ENCODE results near the gene MRPS34. TPM values are rescaled to one million over a fixed set of nuclear protein-coding genes. Genes with fewer than 3 reads are reported as not detected.
A peak's percentile ranks its signal among the peaks of the same experiment; 100 is the strongest.

The MRPS34 gene
- total RNA-seq, 1 experiment from 2014 or later: 101 TPM

- H4K20me1 ChIP-seq (ENCODE audit: insufficient read depth, low read depth, low read length): peaks cover 7% of the 10 kb centered on the region; the same call in 1 of the 2 replicates
- H3K9ac ChIP-seq (ENCODE audit: low read length): no peak overlapping the region
- no peak overlapping the region for H2AFZ ChIP-seq (ENCODE audit: low read length)
- no peaks in the 10 kb centered on the region for H3K9me2 ChIP-seq (replicated peaks; ENCODE audit: insufficient read depth, low read length)
- H3K27me3 ChIP-seq (ENCODE audit: low read length): no peaks in the 10 kb centered on the region
- DNase-seq: no peak
- peaks cover 14% of the 10 kb centered on the region for H3K79me2 ChIP-seq (ENCODE audit: low read length)
- no peaks in the 10 kb centered on the region for H3K9me3 ChIP-seq (ENCODE audit: low read length)
- H3K4me3 ChIP-seq (ENCODE audit: low read length): no peak overlapping the region
- no peaks in the 10 kb centered on the region; the same call in none of the 2 replicates for H3K36me3 ChIP-seq (ENCODE audit: insufficient read depth, low read length)
- H3K4me1 ChIP-seq (ENCODE audit: low read length): peaks cover 16% of the 10 kb centered on the region
- H3K27ac ChIP-seq (ENCODE audit: low read length): no peak overlapping the region
- H3K4me2 ChIP-seq (ENCODE audit: low read depth, low read length, poor library complexity, severe bottlenecking): no peak overlapping the region
Measured at GRCh38 chr16:1766701-1767100, 6.2 kb downstream of the MRPS34 start.

DNA sequence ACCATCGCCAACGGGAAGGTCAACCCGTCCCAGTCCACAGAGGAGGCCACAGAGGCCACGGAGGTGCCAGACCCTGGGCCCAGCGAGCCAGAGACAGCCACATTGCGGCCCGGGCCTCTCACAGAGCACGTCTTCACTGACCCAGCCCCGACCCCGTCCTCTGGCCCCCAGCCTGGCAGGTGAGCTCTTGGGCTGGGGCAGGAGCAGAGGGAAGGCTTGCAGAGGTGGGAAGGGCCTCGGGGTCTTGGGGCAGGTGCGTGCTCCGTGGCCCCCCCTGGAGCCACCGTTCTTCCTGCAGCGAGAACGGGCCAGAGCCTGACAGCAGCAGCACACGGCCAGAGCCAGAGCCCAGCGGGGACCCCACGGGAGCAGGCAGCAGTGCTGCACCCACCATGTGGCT, 6.7 kb downstream of the MRPS34 start:
- DNase-seq: no peak
- Histone ChIP-seq H3K79me2 (ENCODE audit: low read length) (peaks cover 11% of the 10 kb centered on the region; the same call in 1 of the 2 replicates), H3K4me3 (ENCODE audit: low read length) (no peak overlapping the region), H3K9me3 (ENCODE audit: low read length) (no peaks in the 10 kb centered on the region), H3K9ac (ENCODE audit: low read length) (no peak overlapping the region), H3K27ac (ENCODE audit: low read length) (no peak overlapping the region), H3K36me3 (ENCODE audit: insufficient read depth, low read length) (no peaks in the 10 kb centered on the region; the same call in 1 of the 2 replicates), H4K20me1 (ENCODE audit: insufficient read depth, low read depth, low read length) (peaks cover 6% of the 10 kb centered on the region; the same call in 1 of the 2 replicates), H3K9me2 (replicated peaks; ENCODE audit: insufficient read depth, low read length) (no peaks in the 10 kb centered on the region), H3K4me2 (ENCODE audit: low read depth, low read length, poor library complexity, severe bottlenecking) (no peak overlapping the region), H2AFZ (ENCODE audit: low read length) (no peak overlapping the region), H3K4me1 (ENCODE audit: low read length) (peaks cover 16% of the 10 kb centered on the region), H3K27me3 (ENCODE audit: low read length) (no peaks in the 10 kb centered on the region)

- Histone ChIP-seq H3K4me2 (ENCODE audit: low read depth, low read length, poor library complexity, severe bottlenecking) (no peak overlapping the region), H3K27me3 (ENCODE audit: low read length) (no peaks in the 10 kb centered on the region), H3K79me2 (ENCODE audit: low read length) (peaks cover 7% of the 10 kb centered on the region; the same call in 1 of the 2 replicates), H3K36me3 (ENCODE audit: insufficient read depth, low read length) (no peaks in the 10 kb centered on the region; the same call in 1 of the 2 replicates), H3K27ac (ENCODE audit: low read length) (no peak overlapping the region), H4K20me1 (ENCODE audit: insufficient read depth, low read depth, low read length) (peaks cover 6% of the 10 kb centered on the region; the same call in 1 of the 2 replicates), H2AFZ (ENCODE audit: low read length) (no peak overlapping the region), H3K9me2 (replicated peaks; ENCODE audit: insufficient read depth, low read length) (no peaks in the 10 kb centered on the region), H3K9ac (ENCODE audit: low read length) (no peak overlapping the region), H3K9me3 (ENCODE audit: low read length) (no peaks in the 10 kb centered on the region), H3K4me3 (ENCODE audit: low read length) (no peak overlapping the region), H3K4me1 (ENCODE audit: low read length) (peaks cover 16% of the 10 kb centered on the region)
- no peak for DNase-seq
Measured at GRCh38 chr16:1765826-1766225, 7.1 kb downstream of the MRPS34 start.

GRCh38 chr16:1764971-1765370, 8.0 kb downstream of the MRPS34 start:
- no peaks in the 10 kb centered on the region for H3K9me2 ChIP-seq (replicated peaks; ENCODE audit: insufficient read depth, low read length)
- peaks cover 8% of the 10 kb centered on the region for H3K4me1 ChIP-seq (ENCODE audit: low read length)
- no peak overlapping the region for H2AFZ ChIP-seq (ENCODE audit: low read length)
- H3K27ac ChIP-seq (ENCODE audit: low read length): no peak overlapping the region
- no peaks in the 10 kb centered on the region for H3K27me3 ChIP-seq (ENCODE audit: low read length)
- H3K9me3 ChIP-seq (ENCODE audit: low read length): no peaks in the 10 kb centered on the region
- no peaks in the 10 kb centered on the region for H4K20me1 ChIP-seq (ENCODE audit: insufficient read depth, low read depth, low read length)
- no peaks in the 10 kb centered on the region for H3K36me3 ChIP-seq (ENCODE audit: insufficient read depth, low read length)
- 0 out of 2 replicates have a peak, but pooled peaks cover under 1% of the 10 kb centered on the region for H3K79me2 ChIP-seq (ENCODE audit: low read length)
- H3K4me3 ChIP-seq (ENCODE audit: low read length): no peak overlapping the region
- no peak for DNase-seq
- no peak overlapping the region for H3K4me2 ChIP-seq (ENCODE audit: low read depth, low read length, poor library complexity, severe bottlenecking)
- no peak overlapping the region for H3K9ac ChIP-seq (ENCODE audit: low read length)

DNA sequence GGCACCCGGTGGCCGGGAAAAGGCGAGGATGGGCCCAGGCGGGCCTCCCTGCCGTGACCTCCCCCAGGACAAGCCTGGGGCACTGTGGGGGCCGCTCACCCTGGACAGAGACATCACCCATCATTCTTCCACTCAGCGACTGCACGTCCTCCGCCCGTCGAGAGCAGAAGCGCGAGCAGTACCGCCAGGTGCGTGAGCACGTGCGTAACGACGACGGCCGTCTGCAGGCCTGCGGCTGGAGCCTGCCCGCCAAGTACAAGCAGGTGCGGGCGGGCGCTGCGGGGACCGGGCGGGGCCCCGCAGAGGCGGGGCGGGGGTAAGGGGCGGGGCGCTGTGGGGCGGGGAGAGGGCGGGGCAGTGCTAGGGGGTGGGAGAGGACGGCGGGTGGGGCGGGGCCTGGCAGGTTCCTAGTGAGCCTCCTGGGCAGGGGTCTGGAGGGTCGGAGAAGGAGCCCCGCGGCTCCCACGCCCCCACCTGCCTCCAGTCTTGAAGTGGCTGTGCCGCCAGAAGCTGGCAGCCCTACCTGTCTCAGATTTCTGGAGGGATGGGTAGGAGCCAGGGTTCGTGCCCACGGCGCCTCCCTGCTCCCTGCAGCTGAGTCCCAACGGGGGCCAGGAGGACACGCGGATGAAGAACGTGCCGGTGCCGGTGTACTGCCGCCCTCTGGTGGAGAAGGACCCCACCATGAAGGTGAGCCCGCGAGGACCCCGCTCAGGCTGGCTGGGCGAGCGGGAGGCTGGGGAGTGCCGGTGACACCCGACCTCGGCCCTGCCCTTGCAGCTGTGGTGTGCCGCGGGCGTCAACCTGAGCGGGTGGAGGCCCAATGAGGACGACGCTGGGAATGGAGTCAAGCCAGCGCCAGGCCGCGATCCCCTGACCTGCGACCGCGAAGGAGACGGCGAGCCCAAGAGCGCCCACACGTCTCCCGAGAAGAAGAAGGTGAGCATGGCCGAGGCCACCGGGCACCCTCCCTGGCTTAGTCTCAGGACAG, 9.1 kb downstream of the MRPS34 start:
- H3K79me2 ChIP-seq (ENCODE audit: low read length): no peaks in the 10 kb centered on the region
- no peaks in the 10 kb centered on the region for H3K9me2 ChIP-seq (replicated peaks; ENCODE audit: insufficient read depth, low read length)
- H3K36me3 ChIP-seq (ENCODE audit: insufficient read depth, low read length): no peaks in the 10 kb centered on the region
- H2AFZ ChIP-seq (ENCODE audit: low read length): no peak overlapping the region
- H3K9me3 ChIP-seq (ENCODE audit: low read length): no peaks in the 10 kb centered on the region
- no peak overlapping the region for H3K9ac ChIP-seq (ENCODE audit: low read length)
- DNase-seq: peak; percentile 53
- H3K27ac ChIP-seq (ENCODE audit: low read length): no peak overlapping the region
- no peak overlapping the region for H3K4me3 ChIP-seq (ENCODE audit: low read length)
- H3K27me3 ChIP-seq (ENCODE audit: low read length): no peaks in the 10 kb centered on the region
- no peak overlapping the region for H3K4me2 ChIP-seq (ENCODE audit: low read depth, low read length, poor library complexity, severe bottlenecking)
- no peaks in the 10 kb centered on the region for H3K4me1 ChIP-seq (ENCODE audit: low read length)
- H4K20me1 ChIP-seq (ENCODE audit: insufficient read depth, low read depth, low read length): no peaks in the 10 kb centered on the region

DNA sequence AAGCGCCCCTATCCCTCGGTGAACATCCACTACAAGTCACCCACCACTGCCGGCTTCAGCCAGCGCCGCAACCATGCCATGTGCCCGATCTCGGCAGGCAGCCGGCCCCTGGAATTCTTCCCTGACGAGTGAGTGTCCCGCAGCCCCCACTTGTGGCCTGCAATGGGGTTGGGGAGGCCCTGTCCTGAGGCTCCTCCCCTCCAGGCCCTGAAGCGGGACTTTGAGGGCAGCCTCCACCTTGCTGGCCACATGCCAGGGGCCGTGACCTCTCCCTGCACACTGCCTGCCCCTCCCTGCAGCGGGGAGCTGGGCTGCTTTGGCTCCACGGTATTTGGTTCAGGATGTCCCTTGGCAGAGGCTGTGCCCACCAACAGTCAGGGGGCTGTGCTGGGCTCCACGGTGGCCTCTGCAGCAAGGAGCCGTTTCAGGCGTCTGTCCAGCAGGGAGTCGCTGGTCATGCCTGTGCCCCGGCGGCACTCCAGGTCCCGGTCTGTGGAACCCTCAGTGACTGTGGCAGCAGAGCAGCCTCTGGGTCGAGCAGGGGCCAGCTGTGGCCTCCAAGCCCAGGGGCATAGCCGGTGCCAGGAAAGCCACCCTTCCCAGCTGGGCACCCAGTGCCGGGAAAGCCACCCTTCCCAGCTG, 9.9 kb downstream of the MRPS34 start:
- H3K36me3 ChIP-seq (ENCODE audit: insufficient read depth, low read length): no peaks in the 10 kb centered on the region
- H3K9me2 ChIP-seq (replicated peaks; ENCODE audit: insufficient read depth, low read length): no peaks in the 10 kb centered on the region
- no peaks in the 10 kb centered on the region for H3K79me2 ChIP-seq (ENCODE audit: low read length)
- H3K9me3 ChIP-seq (ENCODE audit: low read length): no peaks in the 10 kb centered on the region
- no peak overlapping the region for H3K9ac ChIP-seq (ENCODE audit: low read length)
- H3K4me2 ChIP-seq (ENCODE audit: low read depth, low read length, poor library complexity, severe bottlenecking): no peak overlapping the region
- H3K27ac ChIP-seq (ENCODE audit: low read length): no peak overlapping the region
- H3K4me1 ChIP-seq (ENCODE audit: low read length): no peaks in the 10 kb centered on the region
- no peak overlapping the region for H3K4me3 ChIP-seq (ENCODE audit: low read length)
- no peaks in the 10 kb centered on the region for H4K20me1 ChIP-seq (ENCODE audit: insufficient read depth, low read depth, low read length)
- DNase-seq: no peak
- no peak overlapping the region for H2AFZ ChIP-seq (ENCODE audit: low read length)
- H3K27me3 ChIP-seq (ENCODE audit: low read length): no peaks in the 10 kb centered on the region

DNA sequence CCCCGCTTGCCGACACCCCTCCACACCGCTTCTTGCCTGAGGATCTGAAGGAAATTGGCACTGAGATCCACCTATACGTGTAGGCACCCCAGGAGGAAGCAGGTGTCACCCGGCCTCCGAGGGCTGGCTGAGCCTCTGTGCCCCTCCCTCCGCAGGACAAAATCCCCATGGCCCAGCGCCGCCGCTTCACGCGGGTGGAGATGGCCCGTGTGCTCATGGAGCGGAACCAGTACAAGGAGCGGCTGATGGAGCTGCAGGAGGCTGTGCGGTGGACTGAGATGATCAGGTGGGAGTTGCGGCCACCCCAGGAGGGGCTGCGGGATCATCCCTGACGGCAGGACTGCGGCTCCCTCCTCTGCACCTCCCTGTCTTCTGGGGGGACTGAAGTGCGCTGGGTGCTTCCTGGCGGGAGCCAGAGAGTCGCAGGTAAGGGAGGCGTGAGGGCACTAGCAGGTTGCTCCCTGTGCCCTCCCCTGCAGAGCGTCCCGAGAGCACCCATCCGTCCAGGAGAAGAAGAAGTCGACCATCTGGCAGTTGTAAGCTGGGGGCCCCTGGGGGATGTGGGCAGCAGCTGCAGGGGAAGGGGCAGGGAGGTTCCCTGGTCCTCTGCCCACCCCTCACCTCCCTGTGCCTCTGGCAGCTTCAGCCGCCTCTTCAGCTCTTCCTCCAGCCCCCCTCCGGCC, 10.6 kb downstream of the MRPS34 start:
- Histone ChIP-seq H3K4me3 (ENCODE audit: low read length) (no peak overlapping the region), H3K27ac (ENCODE audit: low read length) (no peak overlapping the region), H3K27me3 (ENCODE audit: low read length) (no peaks in the 10 kb centered on the region), H3K4me2 (ENCODE audit: low read depth, low read length, poor library complexity, severe bottlenecking) (no peak overlapping the region), H4K20me1 (ENCODE audit: insufficient read depth, low read depth, low read length) (no peaks in the 10 kb centered on the region), H3K9me2 (replicated peaks; ENCODE audit: insufficient read depth, low read length) (no peaks in the 10 kb centered on the region), H3K4me1 (ENCODE audit: low read length) (no peaks in the 10 kb centered on the region), H3K9ac (ENCODE audit: low read length) (no peak overlapping the region), H3K9me3 (ENCODE audit: low read length) (no peaks in the 10 kb centered on the region), H3K79me2 (ENCODE audit: low read length) (no peaks in the 10 kb centered on the region), H3K36me3 (ENCODE audit: insufficient read depth, low read length) (no peaks in the 10 kb centered on the region), H2AFZ (ENCODE audit: low read length) (no peak overlapping the region)
- DNase-seq: no peak

- Histone ChIP-seq H3K9ac (ENCODE audit: low read length) (no peak overlapping the region), H4K20me1 (ENCODE audit: insufficient read depth, low read depth, low read length) (no peaks in the 10 kb centered on the region), H3K9me2 (replicated peaks; ENCODE audit: insufficient read depth, low read length) (no peaks in the 10 kb centered on the region), H3K27me3 (ENCODE audit: low read length) (no peaks in the 10 kb centered on the region), H3K36me3 (ENCODE audit: insufficient read depth, low read length) (no peaks in the 10 kb centered on the region), H3K79me2 (ENCODE audit: low read length) (no peaks in the 10 kb centered on the region), H3K4me2 (ENCODE audit: low read depth, low read length, poor library complexity, severe bottlenecking) (no peak overlapping the region), H3K4me1 (ENCODE audit: low read length) (no peaks in the 10 kb centered on the region), H3K9me3 (ENCODE audit: low read length) (no peaks in the 10 kb centered on the region), H2AFZ (ENCODE audit: low read length) (no peak overlapping the region), H3K4me3 (ENCODE audit: low read length) (no peak overlapping the region), H3K27ac (ENCODE audit: low read length) (no peak overlapping the region)
- no peak for DNase-seq
Measured at GRCh38 chr16:1761751-1762150, 11.2 kb downstream of the MRPS34 start.

Data from Karpas-422 (cell line).